K562 (cell line): ENCODE measurements around the gene TPX2. TPM values are rescaled to one million over a fixed set of nuclear protein-coding genes. Genes with fewer than 3 reads are reported as not detected.

Experiments used
- CBX8 ChIP-seq: fragments of 200-600 bp; sonication (generic); IDR thresholded peaks from 2 replicates; pipeline ENCODE4 v1.6.1; 2012; ENCODE audit warnings: borderline replicate concordance, mixed run types, low read depth, mild to moderate bottlenecking, moderate library complexity, mixed read lengths, low read length, control low read depth, inconsistent platforms; ENCODE audit not compliant: poor library complexity, severe bottlenecking; ENCODE audit errors: extremely low read depth
- COPS2 ChIP-seq: fragments of 450-650 bp; conservative IDR thresholded peaks from 2 replicates; pipeline ENCODE4 v1.6.1; 2016; ENCODE audit warnings: mild to moderate bottlenecking, moderate library complexity
- CREB1 ChIP-seq, 2 experiments: sonication (generic) in 1 of 2; formaldehyde crosslinking in 1 of 2; IDR thresholded peaks; 2 replicates each; pipeline versions ENCODE4 v1.6.1 to v1.8.0; 2012 to 2022; ENCODE audit warnings: inconsistent platforms in 1 of 2, mild to moderate bottlenecking in 1 of 2, missing genetic modification reagents in 1 of 2, moderate library complexity in 1 of 2
- ESRRA ChIP-seq: fragments of 450-650 bp; IDR thresholded peaks from 2 replicates; pipeline ENCODE4 v1.6.1; 2014; ENCODE audit warnings: low read depth, mild to moderate bottlenecking, moderate library complexity, borderline replicate concordance
- HMG20B ChIP-seq: fragments of 250-450 bp; sonication (Bioruptor Pico); IDR thresholded peaks from 2 replicates; pipeline ENCODE4 v1.5.0; 2021; ENCODE audit warnings: mild to moderate bottlenecking
- KDM5B ChIP-seq: fragments of 200-600 bp; sonication (generic); IDR thresholded peaks from 2 replicates; pipeline ENCODE4 v1.6.1; 2012; ENCODE audit warnings: low read depth, mild to moderate bottlenecking, moderate library complexity, low read length, control low read depth, inconsistent platforms; ENCODE audit not compliant: insufficient replicate concordance
- NR2C2 ChIP-seq, 2 experiments: fragments of 200-800 bp in 1 of 2; sonication (Bioruptor generic) in 1 of 2; sonication (generic) in 1 of 2; formaldehyde crosslinking in 1 of 2; IDR thresholded peaks; 2 replicates each; pipeline versions ENCODE4 v1.6.1 to v1.8.0; 2016 to 2022; ENCODE audit warnings: mild to moderate bottlenecking in 1 of 2, missing compliant biosample characterization in 1 of 2, missing genetic modification characterization in 1 of 2, missing genetic modification reagents in 1 of 2
- RNF2 ChIP-seq: sonication (generic); IDR thresholded peaks from 2 replicates; pipeline ENCODE4 v1.6.1; 2016
- SAFB2 ChIP-seq: fragments of 200-400 bp; formaldehyde crosslinking; IDR thresholded peaks from 2 replicates; pipeline ENCODE4 v1.6.1; 2018; ENCODE audit warnings: borderline replicate concordance, low read length, low read depth, moderate library complexity; ENCODE audit not compliant: severe bottlenecking
- SMARCC2 ChIP-seq: fragments of 450-650 bp; IDR thresholded peaks from 2 replicates; pipeline ENCODE4 v1.6.1; 2017; ENCODE audit warnings: antibody characterized with exemption, moderate library complexity, mild to moderate bottlenecking, low read depth
- ZNF561 ChIP-seq: fragments of 450-650 bp; formaldehyde crosslinking; conservative IDR thresholded peaks from 2 replicates; pipeline ENCODE4 v1.4.0; 2020; ENCODE audit warnings: mild to moderate bottlenecking, moderate library complexity
- ZNF764 ChIP-seq: fragments of 250-450 bp; sonication (Bioruptor Pico); IDR thresholded peaks from 2 replicates; pipeline ENCODE4 v1.4.0; 2020; ENCODE audit warnings: low read depth, mild to moderate bottlenecking, moderate library complexity
- polyA plus RNA-seq, 8 experiments: library from polyadenylated mRNA; depleted of rRNA in 4 of 8; stranded (reverse) in 5 of 8; unstranded in 3 of 8; fragments of >200 nt; fragmentation: Nextera tagmentation in 2 of 8; fragmentation: Illumina TruSeq in 1 of 8; extraction: Ambion mirVana in 2 of 8; extraction: Trizol in 1 of 8; gene quantifications; 2 replicates each; pipeline versions ENCODE4 v1.2.1 to v1.2.3, GENCODE V29; 2011 to 2014; ENCODE audit warnings: inconsistent platforms in 1 of 8, missing spikeins in 1 of 8
- total RNA-seq, 7 experiments: library from RNA; depleted of rRNA in 6 of 7; stranded (reverse); fragments of >200 nt in 6 of 7; fragmentation: Illumina TruSeq in 2 of 7; extraction: Trizol in 2 of 7; gene quantifications; 2 replicates each; pipeline versions ENCODE4 v1.2.1 to v1.2.3, GENCODE V29; 2011 to 2021; ENCODE audit warnings: low replicate concordance in 1 of 7
- TF ChIP-seq, protein P1 (sequence below): fragments of 450-650 bp; conservative IDR thresholded peaks from 2 replicates; pipeline ENCODE4 v1.6.1; 2016; ENCODE audit warnings: missing genetic modification characterization, low read depth, mild to moderate bottlenecking, control low read depth, missing compliant biosample characterization
- TF ChIP-seq, protein P2 (sequence below): fragments of 450-650 bp; formaldehyde crosslinking; IDR thresholded peaks from 2 replicates; pipeline ENCODE4 v1.4.0; 2020; ENCODE audit warnings: mild to moderate bottlenecking
- TF ChIP-seq, protein P3 (sequence below): conservative IDR thresholded peaks from 2 replicates; pipeline ENCODE4 v1.6.1; 2011; ENCODE audit warnings: low read depth, mild to moderate bottlenecking, low read length; ENCODE audit not compliant: control insufficient read depth
- TF ChIP-seq, protein P4 (sequence below): fragments of 450-650 bp; IDR thresholded peaks from 2 replicates; pipeline ENCODE4 v1.7.1; 2018; ENCODE audit warnings: mild to moderate bottlenecking, low read depth; ENCODE audit not compliant: partially characterized antibody

The TPX2 gene
- total and polyA plus RNA-seq, 9 of the 15 experiments (the other 6 are each of a cell fraction or from before 2014, with no cell fraction given): 48.0 to 241 (median 133) TPM

DNA sequence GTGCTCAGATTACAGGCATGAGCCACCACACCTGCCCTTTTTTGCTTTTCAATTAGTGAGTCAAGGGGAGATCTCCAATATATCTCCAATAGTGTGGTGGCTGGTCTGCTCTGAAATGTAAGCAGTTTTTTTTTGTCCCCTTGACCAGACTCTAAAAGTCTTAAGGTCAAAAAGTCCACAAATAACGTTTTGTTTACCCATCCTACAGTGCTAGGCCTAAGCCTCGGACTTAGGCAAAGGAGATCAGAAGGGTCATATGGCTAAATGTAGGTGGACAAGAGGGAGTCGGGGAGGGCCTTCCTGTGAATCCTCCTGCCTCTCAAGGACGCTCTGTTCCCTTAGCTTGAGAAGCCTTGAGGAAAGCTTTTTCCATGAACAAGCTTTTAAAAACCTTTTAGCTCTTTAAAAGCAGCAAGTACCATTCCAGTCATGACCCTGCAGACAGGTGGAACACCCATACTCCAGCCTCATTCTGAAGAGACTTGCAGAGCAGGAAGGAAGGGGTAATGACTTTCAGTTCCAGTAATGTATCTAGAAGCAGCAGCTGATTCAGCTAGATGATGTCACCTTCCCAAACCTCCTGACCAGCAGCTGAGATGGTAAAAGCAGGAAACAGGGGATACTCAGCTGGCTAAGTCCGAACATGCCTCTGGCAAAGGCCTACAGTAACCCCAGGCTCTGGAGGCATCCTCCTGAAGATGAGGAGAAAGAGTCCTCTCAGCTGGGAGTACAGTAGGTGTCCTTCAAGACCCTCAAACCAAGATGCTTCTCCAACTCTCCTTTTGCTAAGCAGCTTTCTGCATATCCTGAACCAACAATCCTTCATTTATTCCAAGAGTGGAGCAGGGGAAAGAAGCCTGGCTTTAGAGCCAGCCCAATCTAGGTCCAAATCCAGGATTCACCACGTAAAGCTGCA lies 40.0 kb upstream of the TPX2 start (continued):
- TF ChIP-seq ZNF561: no peak
- no peak for TF ChIP-seq CREB1 (IDR thresholded peaks at IDR 0.05)
- no peak for TF ChIP-seq CREB1 (CRISPR knock-in tag; IDR thresholded peaks at IDR 0.05)
- TF ChIP-seq SMARCC2: no peak
- TF ChIP-seq SAFB2: no peak
- 0 out of 2 replicates have a peak, but pooled peaks have one; percentile 11 for TF ChIP-seq ESRRA
- TF ChIP-seq COPS2: no peak
- TF ChIP-seq, protein P1, sequence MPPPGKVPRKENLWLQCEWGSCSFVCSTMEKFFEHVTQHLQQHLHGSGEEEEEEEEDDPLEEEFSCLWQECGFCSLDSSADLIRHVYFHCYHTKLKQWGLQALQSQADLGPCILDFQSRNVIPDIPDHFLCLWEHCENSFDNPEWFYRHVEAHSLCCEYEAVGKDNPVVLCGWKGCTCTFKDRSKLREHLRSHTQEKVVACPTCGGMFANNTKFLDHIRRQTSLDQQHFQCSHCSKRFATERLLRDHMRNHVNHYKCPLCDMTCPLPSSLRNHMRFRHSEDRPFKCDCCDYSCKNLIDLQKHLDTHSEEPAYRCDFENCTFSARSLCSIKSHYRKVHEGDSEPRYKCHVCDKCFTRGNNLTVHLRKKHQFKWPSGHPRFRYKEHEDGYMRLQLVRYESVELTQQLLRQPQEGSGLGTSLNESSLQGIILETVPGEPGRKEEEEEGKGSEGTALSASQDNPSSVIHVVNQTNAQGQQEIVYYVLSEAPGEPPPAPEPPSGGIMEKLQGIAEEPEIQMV (tag): 0 out of 2 replicates have a peak, but pooled peaks have one; percentile 51
- no peak for TF ChIP-seq CBX8
- TF ChIP-seq HMG20B (CRISPR knock-in tag): no peak
- TF ChIP-seq NR2C2 (CRISPR knock-in tag; IDR thresholded peaks at IDR 0.05): no peak
- peak; percentile 61 for TF ChIP-seq NR2C2 (tag; IDR thresholded peaks at IDR 0.05)
- TF ChIP-seq, protein P2, sequence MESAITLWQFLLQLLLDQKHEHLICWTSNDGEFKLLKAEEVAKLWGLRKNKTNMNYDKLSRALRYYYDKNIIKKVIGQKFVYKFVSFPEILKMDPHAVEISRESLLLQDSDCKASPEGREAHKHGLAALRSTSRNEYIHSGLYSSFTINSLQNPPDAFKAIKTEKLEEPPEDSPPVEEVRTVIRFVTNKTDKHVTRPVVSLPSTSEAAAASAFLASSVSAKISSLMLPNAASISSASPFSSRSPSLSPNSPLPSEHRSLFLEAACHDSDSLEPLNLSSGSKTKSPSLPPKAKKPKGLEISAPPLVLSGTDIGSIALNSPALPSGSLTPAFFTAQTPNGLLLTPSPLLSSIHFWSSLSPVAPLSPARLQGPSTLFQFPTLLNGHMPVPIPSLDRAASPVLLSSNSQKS (CRISPR knock-in tag): no peak
- TF ChIP-seq, protein P3, sequence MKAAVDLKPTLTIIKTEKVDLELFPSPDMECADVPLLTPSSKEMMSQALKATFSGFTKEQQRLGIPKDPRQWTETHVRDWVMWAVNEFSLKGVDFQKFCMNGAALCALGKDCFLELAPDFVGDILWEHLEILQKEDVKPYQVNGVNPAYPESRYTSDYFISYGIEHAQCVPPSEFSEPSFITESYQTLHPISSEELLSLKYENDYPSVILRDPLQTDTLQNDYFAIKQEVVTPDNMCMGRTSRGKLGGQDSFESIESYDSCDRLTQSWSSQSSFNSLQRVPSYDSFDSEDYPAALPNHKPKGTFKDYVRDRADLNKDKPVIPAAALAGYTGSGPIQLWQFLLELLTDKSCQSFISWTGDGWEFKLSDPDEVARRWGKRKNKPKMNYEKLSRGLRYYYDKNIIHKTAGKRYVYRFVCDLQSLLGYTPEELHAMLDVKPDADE: no peak
- TF ChIP-seq KDM5B: no peak
- TF ChIP-seq, protein P4, sequence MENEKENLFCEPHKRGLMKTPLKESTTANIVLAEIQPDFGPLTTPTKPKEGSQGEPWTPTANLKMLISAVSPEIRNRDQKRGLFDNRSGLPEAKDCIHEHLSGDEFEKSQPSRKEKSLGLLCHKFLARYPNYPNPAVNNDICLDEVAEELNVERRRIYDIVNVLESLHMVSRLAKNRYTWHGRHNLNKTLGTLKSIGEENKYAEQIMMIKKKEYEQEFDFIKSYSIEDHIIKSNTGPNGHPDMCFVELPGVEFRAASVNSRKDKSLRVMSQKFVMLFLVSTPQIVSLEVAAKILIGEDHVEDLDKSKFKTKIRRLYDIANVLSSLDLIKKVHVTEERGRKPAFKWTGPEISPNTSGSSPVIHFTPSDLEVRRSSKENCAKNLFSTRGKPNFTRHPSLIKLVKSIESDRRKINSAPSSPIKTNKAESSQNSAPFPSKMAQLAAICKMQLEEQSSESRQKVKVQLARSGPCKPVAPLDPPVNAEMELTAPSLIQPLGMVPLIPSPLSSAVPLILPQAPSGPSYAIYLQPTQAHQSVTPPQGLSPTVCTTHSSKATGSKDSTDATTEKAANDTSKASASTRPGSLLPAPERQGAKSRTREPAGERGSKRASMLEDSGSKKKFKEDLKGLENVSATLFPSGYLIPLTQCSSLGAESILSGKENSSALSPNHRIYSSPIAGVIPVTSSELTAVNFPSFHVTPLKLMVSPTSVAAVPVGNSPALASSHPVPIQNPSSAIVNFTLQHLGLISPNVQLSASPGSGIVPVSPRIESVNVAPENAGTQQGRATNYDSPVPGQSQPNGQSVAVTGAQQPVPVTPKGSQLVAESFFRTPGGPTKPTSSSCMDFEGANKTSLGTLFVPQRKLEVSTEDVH: no peak
- TF ChIP-seq ZNF764: no peak
- no peak for TF ChIP-seq RNF2
